Skeletal muscle tissue (tissue), 4 donors: ENCODE results near the gene RNASE13. TPM values are rescaled to one million over a fixed set of nuclear protein-coding genes. Genes with fewer than 3 reads are reported as not detected.

Experiments
- H3K27ac ChIP-seq: one replicate; pipeline ENCODE4 v1.7.0; 2013; ENCODE audit warnings: mild to moderate bottlenecking, low read depth, low read length, inconsistent platforms
- H3K27me3 ChIP-seq, 3 donors: one replicate each; pipeline ENCODE4 v1.7.0; 2013; ENCODE audit warnings: low read length in 3 of 3; ENCODE audit not compliant: control insufficient read depth in 3 of 3, insufficient read depth in 3 of 3
- H3K36me3 ChIP-seq, 3 donors: one replicate each; pipeline ENCODE4 v1.7.0; 2013; ENCODE audit warnings: low read length in 3 of 3; ENCODE audit not compliant: control insufficient read depth in 3 of 3, insufficient read depth in 3 of 3
- H3K4me1 ChIP-seq, 3 donors: one replicate each; pipeline ENCODE4 v1.7.0; 2013; ENCODE audit warnings: low read length in 3 of 3, mild to moderate bottlenecking in 3 of 3; ENCODE audit not compliant: control insufficient read depth in 3 of 3, insufficient read depth in 3 of 3
- H3K4me3 ChIP-seq, 3 donors: one replicate each; pipeline ENCODE4 v1.7.0; 2013; ENCODE audit warnings: low read length in 3 of 3
- H3K9ac ChIP-seq, 3 donors: one replicate each; pipeline ENCODE4 v1.7.0; 2013; ENCODE audit warnings: low read length in 3 of 3, mild to moderate bottlenecking in 3 of 3, moderate library complexity in 2 of 3, low read depth in 1 of 3
- H3K9me3 ChIP-seq, 3 donors: one replicate each; pipeline ENCODE4 v1.7.0; 2013; ENCODE audit warnings: low read length in 3 of 3; ENCODE audit not compliant: control insufficient read depth in 3 of 3
- total RNA-seq: library from RNA; depleted of rRNA; stranded (reverse); fragments of >200 nt; gene quantifications from one replicate; pipeline ENCODE4 v1.2.3, GENCODE V29; 2014
- donor health status: Osteomylitis.

RNASE13 gene
- not detected for total RNA-seq

GRCh38 chr14:21034707-21035106 lies at the start of gene RNASE13:
RNASE13 (minus strand) TSS chr14:21034807; CDS start chr14:21034288, 519 bp downstream.
- Histone ChIP-seq H3K9me3 (no peaks in the 10 kb centered on the region), H3K27ac (no peak within 1 kb of the TSS), H3K9ac (no peak within 1 kb of the TSS), H3K27me3 (no peaks in the 10 kb centered on the region), H3K4me1 (peaks cover 39 to 53% (median 53%) of the 10 kb centered on the region in 3 donors), H3K36me3 (no peaks in the 10 kb centered on the region), H3K4me3 (no peak within 1 kb of the TSS)

- Histone ChIP-seq H3K36me3 (peaks cover 67 to 83% (median 74%) of the 10 kb centered on the region in 3 donors), H3K9ac (no peak overlapping the region)
These were observed 49.8 kb upstream of the RNASE13 start for GRCh38 chr14:21084396-21084795.

GRCh38 chr14:21083565-21084325 lies 49.1 kb upstream of the RNASE13 start:
- no peak overlapping the region for H3K4me3 ChIP-seq
- no peaks in the 10 kb centered on the region for H3K4me1 ChIP-seq
- no peaks in the 10 kb centered on the region for H3K27me3 ChIP-seq
- H3K36me3 ChIP-seq: peaks cover 70 to 84% (median 74%) of the 10 kb centered on the region in 3 donors
- H3K27ac ChIP-seq: no peak overlapping the region
- H3K9me3 ChIP-seq: no peaks in the 10 kb centered on the region
- H3K9ac ChIP-seq: no peak overlapping the region

More at GRCh38 chr14:21084396-21084795, 49.8 kb upstream of the RNASE13 start:
- Histone ChIP-seq H3K9me3 (no peaks in the 10 kb centered on the region), H3K4me3 (no peak overlapping the region), H3K4me1 (no peaks in the 10 kb centered on the region), H3K27me3 (no peaks in the 10 kb centered on the region), H3K27ac (no peak overlapping the region)

GRCh38 chr14:21081521-21082142 lies 47.0 kb upstream of the RNASE13 start:
- H3K27ac ChIP-seq: no peak overlapping the region
- H3K4me1 ChIP-seq: no peaks in the 10 kb centered on the region
- H3K4me3 ChIP-seq: no peak overlapping the region
- no peak overlapping the region for H3K9ac ChIP-seq
- H3K27me3 ChIP-seq: no peaks in the 10 kb centered on the region
- H3K9me3 ChIP-seq: no peaks in the 10 kb centered on the region
- peaks cover 75 to 90% (median 86%) of the 10 kb centered on the region in 3 donors for H3K36me3 ChIP-seq

GRCh38 chr14:21078726-21079125 lies 44.1 kb upstream of the RNASE13 start:
- peaks cover 76 to 84% (median 80%) of the 10 kb centered on the region in 3 donors for H3K36me3 ChIP-seq
- peaks cover 0 to 3% (median 0%) of the 10 kb centered on the region in 3 donors for H3K4me1 ChIP-seq
- no peaks in the 10 kb centered on the region for H3K27me3 ChIP-seq
- no peak overlapping the region for H3K9ac ChIP-seq
- no peak overlapping the region for H3K27ac ChIP-seq
- no peak overlapping the region for H3K4me3 ChIP-seq
- H3K9me3 ChIP-seq: no peaks in the 10 kb centered on the region

GRCh38 chr14:21078287-21078686 lies 43.7 kb upstream of the RNASE13 start:
- H3K27me3 ChIP-seq: no peaks in the 10 kb centered on the region
- no peak overlapping the region for H3K4me3 ChIP-seq
- peaks cover 79 to 85% (median 79%) of the 10 kb centered on the region in 3 donors for H3K36me3 ChIP-seq
- H3K27ac ChIP-seq: no peak overlapping the region
- no peak overlapping the region for H3K9ac ChIP-seq
- no peaks in the 10 kb centered on the region for H3K9me3 ChIP-seq
- H3K4me1 ChIP-seq: peaks cover 0 to 3% (median under 1%) of the 10 kb centered on the region in 3 donors

GRCh38 chr14:21077672-21078071 lies 43.1 kb upstream of the RNASE13 start:
- Histone ChIP-seq H3K27me3 (no peaks in the 10 kb centered on the region), H3K9me3 (no peaks in the 10 kb centered on the region), H3K36me3 (peaks cover 78 to 85% (median 79%) of the 10 kb centered on the region in 3 donors), H3K9ac (no peak overlapping the region), H3K27ac (no peak overlapping the region), H3K4me1 (peaks cover 4 to 9% (median 4%) of the 10 kb centered on the region in 3 donors), H3K4me3 (no peak overlapping the region)

- peaks cover 63 to 69% (median 64%) of the 10 kb centered on the region in 3 donors for H3K36me3 ChIP-seq
- H3K9me3 ChIP-seq: no peaks in the 10 kb centered on the region
These were observed 41.3 kb upstream of the RNASE13 start for GRCh38 chr14:21075719-21076437.

GRCh38 chr14:21074398-21075272 lies 40.0 kb upstream of the RNASE13 start:
- Histone ChIP-seq H3K36me3 (peaks cover 50 to 57% (median 51%) of the 10 kb centered on the region in 3 donors), H3K4me3 (no peak overlapping the region), H3K9me3 (no peaks in the 10 kb centered on the region), H3K4me1 (peaks cover 18 to 30% (median 19%) of the 10 kb centered on the region in 3 donors), H3K27ac (no peak overlapping the region), H3K27me3 (no peaks in the 10 kb centered on the region), H3K9ac (no peak overlapping the region)

More at GRCh38 chr14:21075719-21076437, 41.3 kb upstream of the RNASE13 start:
- no peaks in the 10 kb centered on the region for H3K27me3 ChIP-seq
- no peak overlapping the region for H3K9ac ChIP-seq
- no peak overlapping the region for H3K4me3 ChIP-seq
- no peak overlapping the region for H3K27ac ChIP-seq
- H3K4me1 ChIP-seq: peaks cover 13 to 25% (median 16%) of the 10 kb centered on the region in 3 donors
